HUES64 (cell line): ENCODE results near the gene CCNJL.

Source experiments
- H3K27ac ChIP-seq: 2 replicates; pipeline ENCODE4 v1.7.0; 2013; ENCODE audit warnings: low read depth, low read length, inconsistent platforms
- H3K27me3 ChIP-seq: 2 replicates; pipeline ENCODE4 v1.6.1; 2013; ENCODE audit warnings: mild to moderate bottlenecking, low read length; ENCODE audit not compliant: insufficient read depth
- H3K36me3 ChIP-seq: 2 replicates; pipeline ENCODE4 v1.6.1; 2013; ENCODE audit warnings: mild to moderate bottlenecking, low read length; ENCODE audit not compliant: insufficient read depth
- H3K4me1 ChIP-seq: 2 replicates; pipeline ENCODE4 v1.6.1; 2013; ENCODE audit warnings: mild to moderate bottlenecking, low read length, moderate library complexity; ENCODE audit not compliant: insufficient read depth
- H3K4me3 ChIP-seq: 2 replicates; pipeline ENCODE4 v1.5.1; 2013; ENCODE audit warnings: mild to moderate bottlenecking, low read length, moderate library complexity
- H3K9ac ChIP-seq: 2 replicates; pipeline ENCODE4 v1.6.1; 2013; ENCODE audit warnings: mild to moderate bottlenecking, low read depth, low read length
- H3K9me3 ChIP-seq: 2 replicates; pipeline ENCODE4 v1.6.1; 2013; ENCODE audit warnings: low read depth, low read length; ENCODE audit not compliant: insufficient read depth
- WGBS: fragments of 150-250, 120-280 bp; methylation state at CpG from one replicate; pipeline ENCODE4 v1.1.7; 2013; ENCODE audit warnings: missing lambda C conversion rate; 5-methylcytosine and 5-hydroxymethylcytosine counted together

CCNJL gene

DNA sequence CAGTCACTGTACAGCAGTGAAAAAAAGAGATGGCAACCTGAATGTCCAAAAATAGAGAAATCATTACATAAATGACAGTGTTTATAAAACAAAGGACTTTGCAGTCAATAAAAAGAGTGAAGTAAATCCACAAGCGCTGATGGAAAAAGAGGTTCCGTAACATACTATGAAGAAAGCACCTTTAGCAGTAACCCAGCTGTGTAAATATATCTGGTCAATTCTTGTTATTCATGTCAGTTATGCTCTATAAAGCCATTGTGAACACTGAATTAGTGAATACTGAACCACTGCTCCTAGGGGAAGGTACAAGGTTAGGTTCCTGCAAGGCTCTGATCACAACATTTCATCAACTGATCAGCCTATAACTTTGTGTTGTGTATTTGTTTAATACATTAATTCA lies 39.5 kb downstream of the CCNJL start:
- H3K9ac ChIP-seq = no peak overlapping the region
- peaks cover 40% of the 10 kb centered on the region for H3K36me3 ChIP-seq
- 89% methylated on average over 2 of the region's 2 CpGs for WGBS
- no peaks in the 10 kb centered on the region for H3K9me3 ChIP-seq
- no peak overlapping the region for H3K27ac ChIP-seq
- no peak overlapping the region for H3K4me3 ChIP-seq
- no peaks in the 10 kb centered on the region for H3K27me3 ChIP-seq
- H3K4me1 ChIP-seq = peaks cover 21% of the 10 kb centered on the region

DNA sequence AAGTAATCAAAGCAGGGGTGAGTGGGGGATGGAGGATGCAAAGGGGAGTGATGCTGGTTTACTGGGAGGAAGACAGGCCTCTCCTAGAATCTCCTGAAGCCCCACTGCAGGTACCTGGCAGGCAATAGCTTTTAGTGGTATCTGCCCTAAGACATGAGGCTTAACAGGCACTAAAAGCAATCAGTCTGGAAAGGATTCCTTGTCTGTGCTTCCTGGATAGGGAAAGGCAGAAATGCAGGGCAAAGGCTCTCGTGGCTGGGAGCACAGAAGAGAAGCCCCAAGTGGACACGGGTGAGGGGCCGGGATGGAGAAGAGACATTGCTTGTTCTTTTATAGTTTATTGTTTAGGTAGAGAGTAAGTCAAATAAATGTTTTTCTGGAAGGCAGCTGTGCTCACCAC lies 40.1 kb downstream of the CCNJL start:
- 87% methylated on average over 3 of the region's 3 CpGs for WGBS
- Histone ChIP-seq H3K27me3 (no peaks in the 10 kb centered on the region), H3K27ac (peak overlapping the region; percentile 2; the same call in 1 of the 2 replicates), H3K4me1 (peaks cover 24% of the 10 kb centered on the region), H3K36me3 (peaks cover 36% of the 10 kb centered on the region), H3K9me3 (no peaks in the 10 kb centered on the region), H3K9ac (no peak overlapping the region), H3K4me3 (no peak overlapping the region)

DNA sequence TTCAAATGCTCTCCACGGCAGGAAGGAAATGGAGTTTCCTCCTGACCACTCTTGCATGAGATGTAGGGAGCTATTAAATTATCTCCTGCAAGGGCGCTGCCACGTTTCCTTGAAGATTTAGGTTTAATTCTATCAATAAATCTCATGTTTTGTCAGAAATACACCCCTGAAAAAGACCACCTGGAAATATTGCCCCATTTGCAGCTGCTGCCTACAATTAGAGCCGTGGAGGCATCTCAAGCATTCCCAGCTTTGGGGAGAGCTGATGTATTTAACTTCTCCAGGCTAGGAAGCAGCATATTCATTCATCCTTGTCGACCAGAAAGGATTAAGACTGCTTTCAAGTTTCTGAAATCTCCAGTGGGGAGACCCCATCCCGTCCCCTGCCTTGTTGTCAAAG lies 40.5 kb downstream of the CCNJL start:
- H3K27ac ChIP-seq = peak overlapping the region; percentile 2; the same call in 1 of the 2 replicates
- H3K9ac ChIP-seq = no peak overlapping the region
- WGBS = 71% methylated on average over 6 of the region's 6 CpGs
- no peaks in the 10 kb centered on the region for H3K9me3 ChIP-seq
- H3K36me3 ChIP-seq = peaks cover 33% of the 10 kb centered on the region
- H3K4me1 ChIP-seq = peaks cover 28% of the 10 kb centered on the region
- H3K4me3 ChIP-seq = no peak overlapping the region
- H3K27me3 ChIP-seq = no peaks in the 10 kb centered on the region

DNA sequence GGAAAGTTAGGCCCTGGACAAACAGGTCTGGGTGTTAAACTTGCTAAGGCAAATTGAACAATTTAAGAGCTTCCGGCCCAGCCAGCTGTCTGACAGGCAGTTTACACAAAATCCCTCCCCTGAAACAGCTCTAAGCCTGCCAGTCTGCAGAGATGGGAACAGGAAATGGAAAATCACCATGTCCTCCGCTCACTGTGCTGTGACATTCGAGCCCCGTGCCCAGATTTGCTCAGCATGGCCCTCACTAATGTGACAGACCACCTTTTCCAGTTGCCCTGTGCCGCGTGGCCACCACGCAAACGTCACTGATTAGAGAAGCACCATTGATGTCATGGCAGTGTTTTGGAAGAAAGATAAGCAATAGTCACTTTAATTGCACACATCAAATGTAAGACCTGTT lies 41.0 kb downstream of the CCNJL start:
- Histone ChIP-seq H3K4me3 (no peak overlapping the region), H3K27me3 (no peaks in the 10 kb centered on the region), H3K9me3 (no peaks in the 10 kb centered on the region), H3K27ac (peak overlapping the region; percentile 2; the same call in 1 of the 2 replicates), H3K36me3 (peaks cover 33% of the 10 kb centered on the region), H3K9ac (no peak overlapping the region), H3K4me1 (peaks cover 33% of the 10 kb centered on the region)
- 72% methylated on average over 8 of the region's 8 CpGs for WGBS

DNA sequence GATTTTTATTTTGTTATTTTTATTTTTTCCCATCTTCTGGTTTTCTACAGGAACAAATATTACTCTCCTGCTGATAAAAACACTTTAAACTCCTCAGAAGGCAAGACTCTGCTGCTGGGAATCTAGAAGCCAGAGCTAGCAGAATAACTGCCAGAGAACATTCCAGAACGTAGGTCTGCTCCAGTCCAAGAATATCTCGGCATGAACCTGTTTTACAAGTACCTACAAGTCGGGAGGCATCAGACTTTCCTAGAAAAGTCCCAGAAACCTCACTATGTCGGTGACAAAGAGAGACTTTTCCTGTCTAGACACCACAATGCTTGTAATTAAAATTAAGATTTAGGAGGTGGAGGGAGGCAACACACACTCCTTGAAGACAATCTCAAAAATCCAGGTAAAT lies 41.7 kb downstream of the CCNJL start:
- Histone ChIP-seq H3K4me1 (peaks cover 38% of the 10 kb centered on the region), H3K9ac (no peak overlapping the region), H3K9me3 (no peaks in the 10 kb centered on the region), H3K4me3 (no peak overlapping the region), H3K36me3 (peaks cover 28% of the 10 kb centered on the region), H3K27ac (no peak overlapping the region), H3K27me3 (no peaks in the 10 kb centered on the region)
- WGBS = 86% methylated on average over 4 of the region's 4 CpGs

DNA sequence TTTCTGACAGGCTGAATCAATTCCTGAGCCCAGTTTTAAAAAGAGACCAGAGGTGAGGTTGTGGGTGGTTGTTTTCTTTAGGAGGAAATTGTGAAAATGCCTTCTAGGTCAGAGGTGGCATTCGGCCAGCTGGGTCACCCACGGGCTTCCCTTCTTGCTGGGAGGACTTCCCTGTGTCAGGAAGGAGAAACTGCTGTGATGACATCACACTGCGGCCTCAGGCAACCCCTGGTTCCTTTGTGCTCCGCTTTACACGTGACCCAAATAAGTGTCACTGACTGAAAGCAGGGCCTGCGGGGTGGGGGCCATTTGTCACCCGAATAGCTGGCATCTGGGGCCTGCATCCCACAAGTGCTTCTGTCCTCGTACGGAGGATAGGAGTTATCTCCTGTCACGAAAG lies 43.3 kb downstream of the CCNJL start:
- no peak overlapping the region for H3K4me3 ChIP-seq
- no peak overlapping the region for H3K9ac ChIP-seq
- H3K4me1 ChIP-seq = peaks cover 38% of the 10 kb centered on the region
- WGBS = 88% methylated on average over 10 of the region's 10 CpGs
- H3K9me3 ChIP-seq = no peaks in the 10 kb centered on the region
- no peak overlapping the region for H3K27ac ChIP-seq
- H3K27me3 ChIP-seq = no peaks in the 10 kb centered on the region
- H3K36me3 ChIP-seq = peaks cover 21% of the 10 kb centered on the region

DNA sequence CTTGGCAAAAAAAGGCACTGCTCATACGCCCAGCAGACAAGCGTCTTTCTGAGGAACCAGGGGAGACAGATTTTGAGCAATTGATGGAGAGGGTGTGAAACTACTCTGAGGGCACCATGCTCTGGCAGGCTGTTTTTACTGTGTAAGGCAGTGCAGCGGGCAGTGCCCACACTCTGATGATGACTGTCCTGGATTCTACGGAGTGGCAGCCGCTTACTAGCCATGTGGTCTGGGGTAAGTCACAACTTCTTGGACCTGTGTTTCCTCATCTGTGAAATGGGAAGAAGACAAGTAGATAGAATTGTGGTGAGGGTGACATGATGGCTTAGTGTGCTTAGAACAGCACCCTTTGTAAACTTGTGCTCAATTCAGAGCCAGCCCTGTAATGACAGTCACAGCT lies 44.2 kb downstream of the CCNJL start:
- Histone ChIP-seq H3K9me3 (no peaks in the 10 kb centered on the region), H3K4me1 (peaks cover 42% of the 10 kb centered on the region), H3K36me3 (peaks cover 16% of the 10 kb centered on the region), H3K27me3 (no peaks in the 10 kb centered on the region), H3K9ac (no peak overlapping the region), H3K27ac (no peak overlapping the region), H3K4me3 (no peak overlapping the region)
- WGBS = 93% methylated on average over 5 of the region's 5 CpGs

DNA sequence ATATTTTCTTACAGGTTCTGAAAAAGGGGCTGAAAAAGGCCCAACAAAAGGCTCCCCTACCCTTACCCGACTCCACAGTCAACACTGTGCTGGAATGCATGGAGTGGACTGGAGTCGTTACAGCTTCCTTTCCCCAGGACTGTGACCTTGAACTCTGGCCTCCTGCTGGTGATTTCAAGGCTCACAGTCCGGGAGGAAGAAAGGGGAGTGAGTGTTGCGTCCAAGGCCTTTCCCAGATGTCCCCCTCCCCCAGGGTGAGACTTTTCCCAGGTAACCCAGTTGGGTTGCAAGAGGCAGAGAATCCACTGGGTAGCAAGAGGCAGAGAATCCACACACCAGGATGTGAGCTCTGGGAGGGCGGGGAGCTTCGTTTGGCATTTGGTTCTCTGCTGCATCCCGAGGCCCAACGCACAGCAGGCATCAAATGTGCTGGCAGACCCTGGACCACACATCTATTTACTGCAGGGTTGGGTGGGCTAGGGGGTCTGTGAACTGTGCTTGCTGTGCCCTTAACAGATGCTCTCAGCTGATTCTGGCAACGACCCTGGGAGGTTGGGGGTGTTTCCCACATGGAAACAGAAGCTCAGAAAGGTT lies 45.5 kb downstream of the CCNJL start:
- 29% methylated on average over 8 of the region's 9 CpGs for WGBS
- peaks cover 43% of the 10 kb centered on the region for H3K4me1 ChIP-seq
- 0 out of 2 replicates have a peak overlapping the region, but pooled peaks have one; percentile 7 for H3K9ac ChIP-seq
- no peaks in the 10 kb centered on the region for H3K27me3 ChIP-seq
- H3K9me3 ChIP-seq = no peaks in the 10 kb centered on the region
- H3K36me3 ChIP-seq = peaks cover 15% of the 10 kb centered on the region
- peak overlapping the region; percentile 86; the same call in 1 of the 2 replicates for H3K27ac ChIP-seq
- no peak overlapping the region for H3K4me3 ChIP-seq

DNA sequence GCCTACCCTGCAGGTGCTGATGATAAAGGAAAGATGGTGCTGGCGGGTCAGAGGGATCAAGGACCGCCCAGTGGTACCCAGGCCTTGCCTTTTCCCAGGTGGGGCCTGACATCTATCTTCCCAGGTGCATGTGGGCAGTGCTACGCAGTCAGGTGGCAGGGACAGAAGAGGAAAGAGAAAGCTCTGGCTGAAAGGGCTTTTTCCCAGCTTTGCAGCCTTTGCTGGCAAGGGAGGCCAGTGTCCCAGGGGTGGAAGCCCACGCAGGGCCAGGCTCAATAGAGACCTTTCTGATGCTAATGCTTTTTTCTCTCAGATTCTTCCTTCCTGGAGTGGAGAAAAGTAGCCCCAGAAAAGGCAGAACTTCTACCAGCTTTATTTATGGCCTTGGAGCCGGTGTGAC lies 46.3 kb downstream of the CCNJL start:
- Histone ChIP-seq H3K27ac (peak overlapping the region; percentile 86; the same call in 1 of the 2 replicates), H3K4me3 (no peak overlapping the region), H3K9me3 (no peaks in the 10 kb centered on the region), H3K4me1 (peaks cover 44% of the 10 kb centered on the region), H3K9ac (no peak overlapping the region), H3K27me3 (no peaks in the 10 kb centered on the region), H3K36me3 (peaks cover 15% of the 10 kb centered on the region)
- 42% methylated on average over 5 of the region's 5 CpGs for WGBS

DNA sequence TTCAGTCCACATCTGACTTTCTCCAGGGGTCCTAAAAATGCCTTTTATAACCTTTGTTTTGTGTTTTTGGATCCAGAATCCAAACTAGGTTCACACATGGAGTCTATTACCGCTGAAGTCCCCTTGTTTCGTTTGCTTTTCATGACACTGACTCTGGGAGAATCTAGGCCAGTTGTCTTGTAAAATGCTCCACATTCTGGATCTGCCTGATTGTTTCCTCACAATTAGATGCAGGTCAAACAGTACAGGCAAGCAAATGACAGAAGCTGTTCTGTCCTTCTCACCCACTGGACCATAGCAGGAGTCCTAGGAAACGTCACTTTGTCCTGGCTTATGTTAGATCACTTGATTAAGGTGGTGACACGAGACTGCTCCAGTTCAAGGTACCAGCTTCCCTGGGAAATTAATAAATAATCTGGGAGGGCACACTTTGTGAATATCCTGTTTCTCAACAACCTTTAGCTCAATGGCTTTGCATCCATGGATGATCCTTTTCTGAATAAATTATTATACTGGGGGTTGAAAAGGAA lies 49.0 kb downstream of the CCNJL start:
- H3K4me3 ChIP-seq = no peak overlapping the region
- 92% methylated on average over 4 of the region's 4 CpGs for WGBS
- H3K4me1 ChIP-seq = peaks cover 51% of the 10 kb centered on the region
- peak overlapping the region; percentile 23; the same call in 1 of the 2 replicates for H3K27ac ChIP-seq
- no peak overlapping the region for H3K9ac ChIP-seq
- peaks cover 15% of the 10 kb centered on the region for H3K36me3 ChIP-seq
- H3K9me3 ChIP-seq = no peaks in the 10 kb centered on the region
- no peaks in the 10 kb centered on the region for H3K27me3 ChIP-seq

DNA sequence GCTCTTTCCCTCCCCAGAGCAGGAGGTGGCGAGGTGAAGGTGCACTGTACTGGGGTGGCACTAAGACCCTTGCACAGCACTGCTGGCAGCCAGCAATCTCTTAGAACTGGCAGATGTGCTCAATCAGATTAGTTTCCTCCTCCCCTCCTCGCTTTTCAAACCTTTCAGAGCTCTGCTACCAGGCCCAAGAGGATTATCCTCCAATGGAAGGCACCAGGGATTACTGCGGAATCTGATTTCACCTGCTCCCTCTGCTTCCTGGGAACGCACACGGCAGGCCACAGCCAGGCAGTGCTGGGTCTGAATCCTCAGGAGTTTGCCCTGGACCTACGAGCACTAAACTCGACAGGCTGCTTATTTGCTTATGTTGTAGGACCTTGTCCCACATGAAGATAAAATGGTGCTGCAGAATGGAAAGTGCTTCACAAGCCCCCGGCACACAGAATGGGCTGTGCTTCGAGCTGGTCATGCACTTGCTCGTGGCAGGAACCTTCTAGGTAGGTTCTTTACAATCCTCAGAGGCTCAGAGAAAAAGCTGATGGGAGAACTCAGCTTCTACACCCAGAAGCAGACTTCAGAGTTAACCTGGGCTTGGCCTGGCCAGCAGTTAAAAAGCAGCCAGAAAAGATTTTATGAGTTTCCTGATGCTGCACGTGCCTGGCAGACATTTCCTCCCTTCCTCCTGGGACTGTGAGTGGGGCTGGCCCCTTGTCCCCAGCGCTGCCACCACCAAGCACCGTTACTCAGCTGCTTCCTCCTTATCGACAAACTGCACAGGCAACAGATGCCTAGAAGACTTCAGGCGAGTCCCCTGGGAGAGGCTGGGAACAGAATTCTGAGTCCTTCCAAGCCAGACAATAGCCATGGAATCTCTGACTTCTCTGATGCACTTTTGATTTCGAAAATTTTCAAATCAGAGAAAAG lies 50.0 kb downstream of the CCNJL start:
- Histone ChIP-seq H3K27ac (peak overlapping the region; percentile 53; the same call in 1 of the 2 replicates), H3K9ac (no peak overlapping the region; the same call in 1 of the 2 replicates), H3K36me3 (peaks cover 17% of the 10 kb centered on the region), H3K27me3 (no peaks in the 10 kb centered on the region), H3K4me3 (no peak overlapping the region), H3K4me1 (peaks cover 50% of the 10 kb centered on the region), H3K9me3 (no peaks in the 10 kb centered on the region)
- 82% methylated on average over 16 of the region's 16 CpGs for WGBS
